Chondrocyte (in vitro differentiated cells): ENCODE results near the gene ACTA1. TPM values are rescaled to one million over a fixed set of nuclear protein-coding genes. Genes with fewer than 3 reads are reported as not detected.
A peak's percentile ranks its signal among the peaks of the same experiment; 100 is the strongest.

Experiments
- DNase-seq: peaks from one replicate; pipeline ENCODE4 v3.0.0; 2021; ENCODE audit warnings: mixed read lengths, low spot score
- H3K27ac Mint-ChIP-seq: one replicate; pipeline ENCODE4 v1.8.0; 2021; ENCODE audit warnings: mild to moderate bottlenecking, moderate library complexity, mixed read lengths; ENCODE audit not compliant: unreplicated experiment
- H3K27me3 Mint-ChIP-seq: 2 replicates; pipeline ENCODE4 v1.8.0; 2021; ENCODE audit warnings: low read depth, mixed read lengths
- H3K36me3 Mint-ChIP-seq: 2 replicates; pipeline ENCODE4 v1.8.0; 2021; ENCODE audit warnings: low read depth, mixed read lengths
- H3K4me1 Mint-ChIP-seq: 2 replicates; pipeline ENCODE4 v1.8.0; 2021; ENCODE audit warnings: low read depth, mild to moderate bottlenecking, mixed read lengths
- H3K4me3 Mint-ChIP-seq: one replicate; pipeline ENCODE4 v1.8.0; 2021; ENCODE audit warnings: mild to moderate bottlenecking, moderate library complexity, mixed read lengths; ENCODE audit not compliant: unreplicated experiment
- H3K9me3 Mint-ChIP-seq: 2 replicates; pipeline ENCODE4 v1.8.0; 2021; ENCODE audit warnings: low read depth, mixed read lengths
- CTCF ChIP-seq: fragments of 200-600 bp; sonication (generic); IDR thresholded peaks from 2 replicates; pipeline ENCODE4 v1.5.0; 2021; ENCODE audit warnings: antibody characterized with exemption, mild to moderate bottlenecking, moderate library complexity
- total RNA-seq: library from RNA; stranded (reverse); gene quantifications from 3 replicates; pipeline ENCODE4 v1.2.1, GENCODE V29; 2021

The ACTA1 gene
- total RNA-seq, 1 donor from 2014 or later, result 3.5 TPM

- no peak overlapping the region for H3K27ac Mint-ChIP-seq
Measured at GRCh38 chr1:229433364-229434004, 410 bp downstream of the ACTA1 start.

GRCh38 chr1:229432905-229433304 lies 989 bp downstream of the ACTA1 start:
- peaks cover 34% of the 10 kb centered on the region for H3K27me3 Mint-ChIP-seq
- H3K9me3 Mint-ChIP-seq, result peaks cover 2% of the 10 kb centered on the region
- no peak overlapping the region for H3K27ac Mint-ChIP-seq
- TF ChIP-seq CTCF, result no peak
- H3K4me3 Mint-ChIP-seq, result no peak overlapping the region
- peaks cover 21% of the 10 kb centered on the region for H3K4me1 Mint-ChIP-seq
- no peaks in the 10 kb centered on the region for H3K36me3 Mint-ChIP-seq
- no peak for DNase-seq

More at GRCh38 chr1:229433364-229434004, 410 bp downstream of the ACTA1 start:
- DNase-seq, result no peak
- Mint-ChIP-seq H3K9me3 (peaks cover 2% of the 10 kb centered on the region), H3K4me1 (peaks cover 21% of the 10 kb centered on the region), H3K36me3 (peaks cover 3% of the 10 kb centered on the region), H3K4me3 (no peak overlapping the region), H3K27me3 (peaks cover 31% of the 10 kb centered on the region)
- TF ChIP-seq CTCF, result no peak

GRCh38 chr1:229432116-229432461 lies 1.8 kb downstream of the ACTA1 start:
- Mint-ChIP-seq H3K4me1 (peaks cover 21% of the 10 kb centered on the region), H3K27me3 (peaks cover 34% of the 10 kb centered on the region), H3K27ac (no peak overlapping the region), H3K9me3 (peaks cover 2% of the 10 kb centered on the region), H3K4me3 (no peak overlapping the region), H3K36me3 (no peaks in the 10 kb centered on the region)
- DNase-seq, result no peak
- TF ChIP-seq CTCF, result no peak

GRCh38 chr1:229431284-229432115 lies 2.4 kb downstream of the ACTA1 start:
- H3K4me1 Mint-ChIP-seq, result peaks cover 21% of the 10 kb centered on the region
- no peaks in the 10 kb centered on the region for H3K36me3 Mint-ChIP-seq
- DNase-seq, result no peak
- H3K9me3 Mint-ChIP-seq, result peaks cover 2% of the 10 kb centered on the region
- H3K4me3 Mint-ChIP-seq, result peak overlapping the region; percentile 2
- TF ChIP-seq CTCF, result no peak
- H3K27me3 Mint-ChIP-seq, result peaks cover 38% of the 10 kb centered on the region
- H3K27ac Mint-ChIP-seq, result no peak overlapping the region

GRCh38 chr1:229430761-229431283 lies 3.1 kb downstream of the ACTA1 start:
- Mint-ChIP-seq H3K4me1 (peaks cover 21% of the 10 kb centered on the region), H3K9me3 (peaks cover 2% of the 10 kb centered on the region), H3K4me3 (no peak overlapping the region), H3K27me3 (peaks cover 42% of the 10 kb centered on the region), H3K27ac (no peak overlapping the region), H3K36me3 (no peaks in the 10 kb centered on the region)
- TF ChIP-seq CTCF, result peak; percentile 14
- DNase-seq, result no peak
